B cell (primary cell): Measurements from ENCODE around the gene NPW. TPM values are rescaled to one million over a fixed set of nuclear protein-coding genes. Genes with fewer than 3 reads are reported as not detected.
A peak's percentile ranks its signal among the peaks of the same experiment; 100 is the strongest.

Source experiments
- ATAC-seq: fragments of 200-7000 bp; cut with Tn5 transposase; one replicate; pipeline ENCODE4 v1.10.0; 2021; ENCODE audit warnings: low read depth, mild to moderate bottlenecking, moderate number of reproducible peaks, moderate library complexity
- CTCF ChIA-PET: fragments of 350-600 bp; sonication (Branson Sonifier 250); formaldehyde crosslinking; loops from one replicate; lab custom pipeline; 2021; ENCODE audit warnings: antibody characterized with exemption, inconsistent platforms; lab: Charles Lee
- POLR2A ChIA-PET: fragments of 350-600 bp; sonication (Branson Sonifier 250); formaldehyde crosslinking; loops from one replicate; lab custom pipeline; 2021; ENCODE audit warnings: antibody characterized with exemption; lab: Charles Lee
- DNase-seq: peaks from one replicate; pipeline ENCODE4 v3.0.0; 2013
- H2AFZ ChIP-seq: 2 replicates; pipeline ENCODE4 v1.6.1; 2012; ENCODE audit warnings: mild to moderate bottlenecking, low read depth, low read length; ENCODE audit not compliant: insufficient read depth, poor library complexity, severe bottlenecking
- H3K27ac ChIP-seq, 2 donors: 1 replicate in 1 of 2; 2 replicates in 1 of 2; pipeline ENCODE4 v1.5.1; 2012 to 2013; ENCODE audit warnings: low read length in 2 of 2, mild to moderate bottlenecking in 2 of 2, moderate library complexity in 1 of 2
- H3K27me3 ChIP-seq, 4 experiments: fragments of 200-600 bp in 1 of 4; sonication (generic) in 1 of 4; replicated peaks in 1 of 4; 1 replicate in 2 of 4; 2 replicates in 2 of 4; pipeline versions ENCODE4 v1.6.1 to v1.7.0; 2013 to 2016; ENCODE audit warnings: low read length in 3 of 4, mild to moderate bottlenecking in 2 of 4, mixed read lengths in 1 of 4, moderate library complexity in 1 of 4; ENCODE audit not compliant: insufficient read depth in 4 of 4, control insufficient read depth in 3 of 4; ENCODE audit errors: control extremely low read depth in 1 of 4
- H3K36me3 ChIP-seq, 2 experiments: replicated peaks in 1 of 2; 1 replicate in 1 of 2; 2 replicates in 1 of 2; pipeline versions ENCODE4 v1.6.1 to v1.7.1; 2013; ENCODE audit warnings: low read length in 1 of 2; ENCODE audit not compliant: insufficient read depth in 2 of 2, control insufficient read depth in 1 of 2; ENCODE audit errors: control extremely low read depth in 1 of 2, extremely low read depth in 1 of 2
- H3K4me1 ChIP-seq, 2 donors: fragments of 200-600 bp in 1 of 2; sonication (generic) in 1 of 2; 1 replicate in 1 of 2; 2 replicates in 1 of 2; pipeline versions ENCODE4 v1.5.1 to v1.6.1; 2013 to 2017; ENCODE audit warnings: low read length in 2 of 2; ENCODE audit not compliant: control insufficient read depth in 2 of 2, insufficient read depth in 2 of 2
- H3K4me2 ChIP-seq: replicated peaks from 2 replicates; pipeline ENCODE3; 2012; ENCODE audit warnings: mild to moderate bottlenecking, low read depth, low read length; ENCODE audit not compliant: poor library complexity, severe bottlenecking
- H3K4me3 ChIP-seq, 5 experiments: fragments of 200-600 bp in 1 of 5; sonication (generic) in 1 of 5; 1 replicate in 3 of 5; 2 replicates in 2 of 5; pipeline versions ENCODE4 v1.5.1 to v1.7.0; 2011 to 2016; ENCODE audit warnings: low read length in 4 of 5, mild to moderate bottlenecking in 4 of 5, low read depth in 2 of 5, control low read depth in 1 of 5, moderate library complexity in 1 of 5; ENCODE audit not compliant: insufficient read depth in 1 of 5; ENCODE audit errors: control extremely low read depth in 1 of 5, extremely low read depth in 1 of 5
- H3K79me2 ChIP-seq: fragments of 200-600 bp; sonication (generic); one replicate; pipeline ENCODE4 v1.6.0; 2016; ENCODE audit warnings: low read length; ENCODE audit not compliant: control insufficient read depth, insufficient read depth
- H3K9ac ChIP-seq: fragments of 200-600 bp; sonication (generic); 2 replicates; pipeline ENCODE4 v1.6.1; 2017; ENCODE audit warnings: mild to moderate bottlenecking, low read length, moderate library complexity
- H3K9me3 ChIP-seq, 3 donors: one replicate each; pipeline versions ENCODE4 v1.6.1 to v1.7.1; 2013; ENCODE audit warnings: low read length in 2 of 3; ENCODE audit not compliant: control insufficient read depth in 2 of 3, insufficient read depth in 1 of 3; ENCODE audit errors: control extremely low read depth in 1 of 3
- H4K20me1 ChIP-seq: 2 replicates; pipeline ENCODE4 v1.6.0; 2012; ENCODE audit warnings: mild to moderate bottlenecking, low read length; ENCODE audit not compliant: insufficient read depth, control insufficient read depth, poor library complexity, severe bottlenecking
- H3K27ac Mint-ChIP-seq: one replicate; pipeline ENCODE4 v1.8.0; 2021; ENCODE audit warnings: mixed read lengths
- H3K27me3 Mint-ChIP-seq: one replicate; pipeline ENCODE4 v1.8.0; 2021; ENCODE audit warnings: mixed read lengths
- H3K4me1 Mint-ChIP-seq: one replicate; pipeline ENCODE4 v1.8.0; 2021; ENCODE audit warnings: mixed read lengths
- H3K4me3 Mint-ChIP-seq: one replicate; pipeline ENCODE4 v1.8.0; 2021; ENCODE audit warnings: mixed read lengths
- H3K9me3 Mint-ChIP-seq: one replicate; pipeline ENCODE4 v1.8.0; 2022; ENCODE audit warnings: mixed read lengths; ENCODE audit not compliant: insufficient read depth
- CTCF ChIP-seq: fragments of 200-600 bp; IDR thresholded peaks from one replicate; pipeline ENCODE4 v1.8.0; 2022; ENCODE audit warnings: antibody characterized with exemption, mild to moderate bottlenecking
- EZH2 ChIP-seq: IDR thresholded peaks from 2 replicates; pipeline ENCODE4 v1.6.1; 2012; ENCODE audit warnings: borderline replicate concordance, low read depth, mild to moderate bottlenecking, moderate library complexity, low read length; ENCODE audit not compliant: insufficient read depth, poor library complexity, severe bottlenecking
- WGBS: methylation state at CpG from one replicate; pipeline ENCODE4 v1.1.5; 2013; ENCODE audit warnings: missing lambda C conversion rate; ENCODE audit not compliant: insufficient coverage; 5-methylcytosine and 5-hydroxymethylcytosine counted together
- intact Hi-C: fragments of 100-400 bp; cut with micrococcal nuclease; formaldehyde crosslinking; loops from one replicate; pipeline ENCODE4 v1.10.0; 2022
- polyA plus RNA-seq: library from polyadenylated mRNA; depleted of rRNA; stranded (reverse); fragments of >200 nt; gene quantifications from 2 replicates; pipeline ENCODE4 v1.2.3, GENCODE V29; 2012
- total RNA-seq, 2 donors: library from RNA; stranded (reverse); fragments of 120-200 nt in 1 of 2; gene quantifications; 1 replicate in 1 of 2; 2 replicates in 1 of 2; pipeline versions ENCODE4 v1.2.3 to v1.2.4, GENCODE V29; 2013 to 2022

Gene NPW
- total and polyA plus RNA-seq, 2 donors (not counting 1 experiment from before 2014, with no cell fraction given), result 0.13 to 1.7 TPM

- peak overlapping the region; percentile 91 for H3K4me3 Mint-ChIP-seq
- no peaks in the 10 kb centered on the region for H3K27me3 Mint-ChIP-seq
- Histone ChIP-seq H3K79me2 (no peaks in the 10 kb centered on the region), H3K4me2 (peak overlapping the region; percentile 100), H3K9ac (peak overlapping the region; percentile 53), H3K27me3 (no peaks in the 10 kb centered on the region), H3K9me3 (peaks cover 0 to 13% (median 0%) of the 10 kb centered on the region in 3 donors), H3K4me1 (peaks cover 24 to 35% of the 10 kb centered on the region in 2 donors), H3K27ac (peak overlapping the region; percentile 86 to 92), H2AFZ (peak overlapping the region; percentile 51), H3K4me3 (peak overlapping the region in 4 of 5 experiments; percentile 51 to 93 (median 69)), H4K20me1 (no peaks in the 10 kb centered on the region), H3K36me3 (no peaks in the 10 kb centered on the region)
- H3K4me1 Mint-ChIP-seq, result peaks cover 33% of the 10 kb centered on the region
- no peaks in the 10 kb centered on the region for H3K9me3 Mint-ChIP-seq
- H3K27ac Mint-ChIP-seq, result peak overlapping the region; percentile 97
- no peak for TF ChIP-seq CTCF
- no peak for TF ChIP-seq EZH2
- CTCF ChIA-PET, result interaction anchor here (1.4 to 5.5 kb wide), 3 partner anchors 12 to 163 kb away, joined by 3 to 32 read pairs (median 4); partner anchors contain the start of genes RPS2 and TRAF7
- ATAC-seq (peak; percentile 77), DNase-seq (peak; percentile 96)
- WGBS, result 6% methylated on average over 81 of the region's 96 CpGs
- intact Hi-C loops, result loop anchor here (1.0 to 10.0 kb wide), 7 partner anchors 9 to 785 kb away; partner anchors contain the start of genes ELOB, MSRB1, RPS2 and TRAF7
- POLR2A ChIA-PET, result interaction anchor here (0.5 to 3.0 kb wide), 12 partner anchors 9 to 754 kb away, joined by 3 to 36 read pairs (median 6); partner anchors contain the start of genes ECI1, JPT2, PDPK1 and RPS2
These were observed 27.5 kb upstream of the NPW start for GRCh38 chr16:1991948-1992703.
